MM.1S (cell line): ENCODE data around the gene NCEH1.

ENCODE experiments used
- EZH2 ChIP-seq: fragments of 300-600 bp; sonication (generic); optimal IDR thresholded peaks from 2 replicates; pipeline ENCODE3; 2017; ENCODE audit warnings: low read depth, mild to moderate bottlenecking, antibody characterized with exemption, low read length, mixed read lengths
- EZH2phosphoT487 ChIP-seq: fragments of 300-600 bp; sonication (generic); IDR thresholded peaks from 2 replicates; pipeline ENCODE4 v1.6.1; 2018; ENCODE audit warnings: antibody characterized with exemption, low read length
- TF ChIP-seq, protein P1 (sequence below): fragments of 300-600 bp; sonication (generic); IDR thresholded peaks from 2 replicates; pipeline ENCODE4 v1.5.1; 2016; ENCODE audit warnings: antibody characterized with exemption, low read length, mixed read lengths

- TF ChIP-seq, protein P1, sequence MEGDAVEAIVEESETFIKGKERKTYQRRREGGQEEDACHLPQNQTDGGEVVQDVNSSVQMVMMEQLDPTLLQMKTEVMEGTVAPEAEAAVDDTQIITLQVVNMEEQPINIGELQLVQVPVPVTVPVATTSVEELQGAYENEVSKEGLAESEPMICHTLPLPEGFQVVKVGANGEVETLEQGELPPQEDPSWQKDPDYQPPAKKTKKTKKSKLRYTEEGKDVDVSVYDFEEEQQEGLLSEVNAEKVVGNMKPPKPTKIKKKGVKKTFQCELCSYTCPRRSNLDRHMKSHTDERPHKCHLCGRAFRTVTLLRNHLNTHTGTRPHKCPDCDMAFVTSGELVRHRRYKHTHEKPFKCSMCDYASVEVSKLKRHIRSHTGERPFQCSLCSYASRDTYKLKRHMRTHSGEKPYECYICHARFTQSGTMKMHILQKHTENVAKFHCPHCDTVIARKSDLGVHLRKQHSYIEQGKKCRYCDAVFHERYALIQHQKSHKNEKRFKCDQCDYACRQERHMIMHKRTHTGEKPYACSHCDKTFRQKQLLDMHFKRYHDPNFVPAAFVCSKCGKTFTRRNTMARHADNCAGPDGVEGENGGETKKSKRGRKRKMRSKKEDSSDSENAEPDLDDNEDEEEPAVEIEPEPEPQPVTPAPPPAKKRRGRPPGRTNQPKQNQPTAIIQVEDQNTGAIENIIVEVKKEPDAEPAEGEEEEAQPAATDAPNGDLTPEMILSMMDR, result no peak
- TF ChIP-seq EZH2phosphoT487 (no peak), EZH2 (no peak)
Measured at GRCh38 chr3:172702256-172702655, 8.6 kb downstream of the NCEH1 start.
